GM12878 (cell line): ENCODE measurements around the gene PNMT. TPM values are rescaled to one million over a fixed set of nuclear protein-coding genes. Genes with fewer than 3 reads are reported as not detected.
A peak's percentile ranks its signal among the peaks of the same experiment; 100 is the strongest.

Source experiments
- BCLAF1 ChIP-seq: fragments of 450-650 bp; IDR thresholded peaks from 2 replicates; pipeline ENCODE4 v1.6.1; 2017; ENCODE audit warnings: antibody characterized with exemption, mild to moderate bottlenecking, moderate library complexity
- BHLHE40 ChIP-seq, 2 experiments: fragments of 450-650 bp in 1 of 2; IDR thresholded peaks; 2 replicates each; pipeline ENCODE4 v1.6.1; 2011 to 2017; ENCODE audit warnings: low read depth in 2 of 2, borderline replicate concordance in 1 of 2, improper control_type of control experiment in 1 of 2, low read length in 1 of 2, mild to moderate bottlenecking in 1 of 2
- CBX5 ChIP-seq: sonication (generic); IDR thresholded peaks from 2 replicates; pipeline ENCODE4 v1.6.1; 2016; ENCODE audit warnings: low read depth, moderate library complexity, mild to moderate bottlenecking, inconsistent platforms
- CHD1 ChIP-seq: IDR thresholded peaks from 2 replicates; pipeline ENCODE4 v1.6.1; 2012; ENCODE audit warnings: low read depth, low read length, improper control_type of control experiment
- DPF2 ChIP-seq: fragments of 450-650 bp; IDR thresholded peaks from 2 replicates; pipeline ENCODE4 v1.6.1; 2017; ENCODE audit warnings: mild to moderate bottlenecking
- EGR1 ChIP-seq, 2 experiments: IDR thresholded peaks; 1 replicate in 1 of 2; 2 replicates in 1 of 2; pipeline ENCODE4 v1.6.1; 2011 to 2012; ENCODE audit warnings: low read depth in 2 of 2, low read length in 2 of 2, borderline replicate concordance in 1 of 2, mild to moderate bottlenecking in 1 of 2, moderate library complexity in 1 of 2
- ELK1 ChIP-seq: IDR thresholded peaks from 2 replicates; pipeline ENCODE4 v1.6.1; 2012; ENCODE audit warnings: low read depth, low read length, improper control_type of control experiment
- EP300 ChIP-seq, 2 experiments: fragments of 150-350 bp in 1 of 2; IDR thresholded peaks; 2 replicates each; pipeline ENCODE4 v1.6.1; 2011 to 2012; ENCODE audit warnings: low read depth in 2 of 2, low read length in 2 of 2, borderline replicate concordance in 1 of 2, improper control_type of control experiment in 1 of 2, inconsistent platforms in 1 of 2; ENCODE audit not compliant: control insufficient read depth in 1 of 2
- ESRRA ChIP-seq: IDR thresholded peaks from 2 replicates; pipeline ENCODE4 v1.6.1; 2012; ENCODE audit warnings: mild to moderate bottlenecking, low read length, improper control_type of control experiment
- FOXM1 ChIP-seq: IDR thresholded peaks from 2 replicates; pipeline ENCODE4 v1.6.1; 2012; ENCODE audit warnings: low read depth, mild to moderate bottlenecking, inconsistent platforms, low read length, moderate library complexity
- GABPA ChIP-seq: IDR thresholded peaks from 2 replicates; pipeline ENCODE4 v1.6.1; 2014; ENCODE audit warnings: antibody characterized with exemption, low read depth, mild to moderate bottlenecking, inconsistent platforms
- GATAD2B ChIP-seq: fragments of 450-650 bp; conservative IDR thresholded peaks from 2 replicates; pipeline ENCODE4 v1.6.1; 2017; ENCODE audit warnings: low read depth, mild to moderate bottlenecking, moderate library complexity
- IKZF1 ChIP-seq: fragments of 450-650 bp; conservative IDR thresholded peaks from 2 replicates; pipeline ENCODE4 v1.6.1; 2017; ENCODE audit warnings: antibody characterized with exemption, mild to moderate bottlenecking
- KAT2A ChIP-seq: conservative IDR thresholded peaks from 2 replicates; pipeline ENCODE4 v1.6.1; 2011; ENCODE audit warnings: low read depth, low read length; ENCODE audit not compliant: control insufficient read depth
- MTA3 ChIP-seq: IDR thresholded peaks from 2 replicates; pipeline ENCODE4 v1.6.1; 2012; ENCODE audit warnings: low read length, inconsistent platforms, borderline replicate concordance
- MYC ChIP-seq: IDR thresholded peaks from 2 replicates; pipeline ENCODE4 v1.6.1; 2011; ENCODE audit warnings: mild to moderate bottlenecking, low read length, moderate library complexity, inconsistent platforms; ENCODE audit not compliant: insufficient read depth, insufficient replicate concordance, insufficient read length, severe bottlenecking
- NBN ChIP-seq: fragments of 450-650 bp; IDR thresholded peaks from 2 replicates; pipeline ENCODE4 v1.6.1; 2016
- NRF1 ChIP-seq: conservative IDR thresholded peaks from 2 replicates; pipeline ENCODE4 v1.6.1; 2011; ENCODE audit warnings: mild to moderate bottlenecking, low read depth, low read length, improper control_type of control experiment
- POLR2AphosphoS2 ChIP-seq: IDR thresholded peaks from 2 replicates; pipeline ENCODE4 v1.6.1; 2011; ENCODE audit warnings: low read depth, mild to moderate bottlenecking, low read length, improper control_type of control experiment, moderate library complexity
- POLR2AphosphoS5 ChIP-seq: IDR thresholded peaks from 2 replicates; pipeline ENCODE4 v1.6.1; 2011; ENCODE audit warnings: mild to moderate bottlenecking, low read length, inconsistent platforms
- RB1 ChIP-seq: fragments of 450-650 bp; formaldehyde crosslinking; IDR thresholded peaks from 2 replicates; pipeline ENCODE4 v1.6.1; 2017; ENCODE audit warnings: mild to moderate bottlenecking, borderline replicate concordance
- RELA ChIP-seq: fragments of 450-650 bp; IDR thresholded peaks from 2 replicates; pipeline ENCODE4 v1.8.0; 2014; ENCODE audit warnings: borderline replicate concordance; ENCODE audit not compliant: partially characterized antibody
- SUZ12 ChIP-seq: fragments of 200-600 bp; sonication (generic); IDR thresholded peaks from one replicate; pipeline ENCODE4 v1.6.1; 2018; ENCODE audit warnings: antibody characterized with exemption, mild to moderate bottlenecking; ENCODE audit not compliant: unreplicated experiment
- TCF12 ChIP-seq: IDR thresholded peaks from 2 replicates; pipeline ENCODE4 v1.6.1; 2011; ENCODE audit warnings: low read depth, mild to moderate bottlenecking, low read length
- WRNIP1 ChIP-seq: IDR thresholded peaks from 2 replicates; pipeline ENCODE4 v1.6.1; 2011; ENCODE audit warnings: low read depth, low read length, improper control_type of control experiment, borderline replicate concordance
- ZBED1 ChIP-seq: IDR thresholded peaks from 2 replicates; pipeline ENCODE4 v1.6.1; 2016; ENCODE audit warnings: borderline replicate concordance
- polyA plus RNA-seq, 11 experiments: library from polyadenylated mRNA; depleted of rRNA in 4 of 11; unstranded in 6 of 11; stranded (reverse) in 5 of 11; fragments of >200 nt; fragmentation: Nextera tagmentation in 4 of 11; fragmentation: Illumina TruSeq in 1 of 11; extraction: Ambion mirVana in 4 of 11; extraction: Trizol in 1 of 11; gene quantifications; 1 replicate in 1 of 11; 2 replicates in 10 of 11; pipeline versions ENCODE4 v1.2.1 to v1.2.3, GENCODE V29; 2011 to 2016; ENCODE audit warnings: inconsistent platforms in 2 of 11, missing spikeins in 2 of 11, low read depth in 1 of 11
- total RNA-seq, 4 experiments: library from RNA; depleted of rRNA in 3 of 4; stranded (reverse); fragments of >200 nt in 3 of 4; fragmentation: Illumina TruSeq in 1 of 4; extraction: Trizol in 1 of 4; gene quantifications; 2 replicates each; pipeline versions ENCODE4 v1.2.1 to v1.2.3, GENCODE V29; 2013 to 2021
- TF ChIP-seq, protein P1 (sequence below): fragments of 450-650 bp; IDR thresholded peaks from 2 replicates; pipeline ENCODE4 v1.6.1; 2016; ENCODE audit warnings: mild to moderate bottlenecking

PNMT gene
- total and polyA plus RNA-seq, 10 of the 15 experiments (the other 5 are each of a cell fraction or from before 2014, with no cell fraction given), result not detected

DNA sequence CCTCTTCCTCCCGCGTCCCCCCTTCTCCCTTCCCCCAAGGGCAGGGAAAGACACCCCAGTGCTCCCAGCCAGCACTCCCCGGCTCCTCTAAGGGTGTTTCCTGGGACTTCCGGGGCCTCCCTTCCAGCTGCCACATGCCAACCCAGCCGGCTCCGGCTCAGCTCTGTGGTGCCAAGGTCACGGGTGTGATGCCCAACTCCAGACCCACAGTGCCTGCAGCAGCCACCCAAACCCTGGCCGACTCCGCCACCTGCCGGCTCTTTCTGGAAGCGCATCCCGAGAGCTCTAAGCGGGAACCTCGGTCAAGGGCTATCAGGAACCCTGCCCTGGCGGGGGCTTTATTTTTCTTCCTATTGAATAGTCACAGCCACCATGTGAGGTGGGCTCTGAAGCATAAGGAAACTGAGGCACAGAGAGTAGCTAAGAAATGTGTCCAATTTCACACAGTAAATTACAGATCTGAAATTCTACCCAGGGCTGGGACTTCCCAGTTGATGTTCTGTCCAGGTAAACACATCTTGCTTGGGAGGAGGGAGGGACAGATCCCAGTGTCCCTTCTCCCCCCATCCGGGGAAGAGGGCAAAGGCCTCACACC, 44.8 kb upstream of the PNMT start (continued):
- TF ChIP-seq EP300 (IDR thresholded peaks at IDR 0.05; ENCODE audit: borderline replicate concordance in 1 of 2, control insufficient read depth in 1 of 2, low read depth in 2 of 2, low read length in 2 of 2) (no peak), RELA (peak; percentile 27), NRF1 (no peak), BCLAF1 (no peak), POLR2AphosphoS5 (no peak), CBX5 (no peak), MTA3 (no peak), BHLHE40 (IDR thresholded peaks at IDR 0.05; ENCODE audit: borderline replicate concordance in 1 of 2, low read depth in 2 of 2, low read length in 1 of 2) (peak; percentile 52 to 65; a peak in 2 of 4 replicates), WRNIP1 (no peak), GABPA (no peak), GATAD2B (peak; percentile 64; the same call in 1 of the 2 replicates), ZBED1 (no peak), MYC (no peak), ELK1 (no peak), TCF12 (no peak), ESRRA (0 out of 2 replicates have a peak, but pooled peaks have one; percentile 61), SUZ12 (no peak), EGR1 (IDR thresholded peaks at IDR 0.05; ENCODE audit: borderline replicate concordance in 1 of 2, low read depth in 2 of 2, low read length in 2 of 2) (0 out of 3 replicates have a peak, but pooled peaks of 1 of the 2 experiments have one; percentile 1), FOXM1 (no peak), NBN (no peak), RB1 (0 out of 2 replicates have a peak, but pooled peaks have one; percentile 39), IKZF1 (peak; percentile 50; the same call in 1 of the 2 replicates), POLR2AphosphoS2 (no peak), KAT2A (no peak), CHD1 (no peak), DPF2 (no peak)
- TF ChIP-seq, protein P1, sequence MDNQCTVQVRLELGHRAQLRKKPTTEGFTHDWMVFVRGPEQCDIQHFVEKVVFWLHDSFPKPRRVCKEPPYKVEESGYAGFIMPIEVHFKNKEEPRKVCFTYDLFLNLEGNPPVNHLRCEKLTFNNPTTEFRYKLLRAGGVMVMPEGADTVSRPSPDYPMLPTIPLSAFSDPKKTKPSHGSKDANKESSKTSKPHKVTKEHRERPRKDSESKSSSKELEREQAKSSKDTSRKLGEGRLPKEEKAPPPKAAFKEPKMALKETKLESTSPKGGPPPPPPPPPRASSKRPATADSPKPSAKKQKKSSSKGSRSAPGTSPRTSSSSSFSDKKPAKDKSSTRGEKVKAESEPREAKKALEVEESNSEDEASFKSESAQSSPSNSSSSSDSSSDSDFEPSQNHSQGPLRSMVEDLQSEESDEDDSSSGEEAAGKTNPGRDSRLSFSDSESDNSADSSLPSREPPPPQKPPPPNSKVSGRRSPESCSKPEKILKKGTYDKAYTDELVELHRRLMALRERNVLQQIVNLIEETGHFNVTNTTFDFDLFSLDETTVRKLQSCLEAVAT, result no peak
